Measurements from ENCODE around the gene TSPAN18.

GRCh38 chr11:44813401-44813800 lies 86.6 kb downstream of the TSPAN18 start:
- TF ChIP-seq, protein P1, sequence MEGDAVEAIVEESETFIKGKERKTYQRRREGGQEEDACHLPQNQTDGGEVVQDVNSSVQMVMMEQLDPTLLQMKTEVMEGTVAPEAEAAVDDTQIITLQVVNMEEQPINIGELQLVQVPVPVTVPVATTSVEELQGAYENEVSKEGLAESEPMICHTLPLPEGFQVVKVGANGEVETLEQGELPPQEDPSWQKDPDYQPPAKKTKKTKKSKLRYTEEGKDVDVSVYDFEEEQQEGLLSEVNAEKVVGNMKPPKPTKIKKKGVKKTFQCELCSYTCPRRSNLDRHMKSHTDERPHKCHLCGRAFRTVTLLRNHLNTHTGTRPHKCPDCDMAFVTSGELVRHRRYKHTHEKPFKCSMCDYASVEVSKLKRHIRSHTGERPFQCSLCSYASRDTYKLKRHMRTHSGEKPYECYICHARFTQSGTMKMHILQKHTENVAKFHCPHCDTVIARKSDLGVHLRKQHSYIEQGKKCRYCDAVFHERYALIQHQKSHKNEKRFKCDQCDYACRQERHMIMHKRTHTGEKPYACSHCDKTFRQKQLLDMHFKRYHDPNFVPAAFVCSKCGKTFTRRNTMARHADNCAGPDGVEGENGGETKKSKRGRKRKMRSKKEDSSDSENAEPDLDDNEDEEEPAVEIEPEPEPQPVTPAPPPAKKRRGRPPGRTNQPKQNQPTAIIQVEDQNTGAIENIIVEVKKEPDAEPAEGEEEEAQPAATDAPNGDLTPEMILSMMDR (IDR thresholded peaks at IDR 0.05; ENCODE audit: low read depth, low read length, poor library complexity, severe bottlenecking), result no peak
- TF ChIP-seq EZH2phosphoT487 (IDR thresholded peaks at IDR 0.05; ENCODE audit: borderline replicate concordance, low read length), result no peak

Data from DOHH2 (cell line).